Activated CD8-positive, alpha-beta memory T cell treated with anti-CD3 and anti-CD28 coated beads for 36 hours (primary cell): Measurements from ENCODE around the gene ANKRD44. TPM values are rescaled to one million over a fixed set of nuclear protein-coding genes. Genes with fewer than 3 reads are reported as not detected.

Experiments
- CTCF ChIA-PET: fragments of 350-600 bp; sonication (Branson Sonifier 250); formaldehyde crosslinking; loops from one replicate; lab custom pipeline; 2021; ENCODE audit warnings: antibody characterized with exemption; lab: Charles Lee
- POLR2A ChIA-PET: fragments of 350-600 bp; sonication (Branson Sonifier 250); formaldehyde crosslinking; loops from one replicate; lab custom pipeline; 2021; ENCODE audit warnings: antibody characterized with exemption; lab: Charles Lee
- total RNA-seq, 2 experiments: library from RNA; stranded (reverse); gene quantifications; one replicate each; pipeline ENCODE4 v1.2.3, GENCODE V29; 2021

ANKRD44 gene
- total RNA-seq, 2 experiments from 2014 or later = 119 to 130 TPM

GRCh38 chr2:197210430-197210829, 100.2 kb downstream of the ANKRD44 start:
- POLR2A ChIA-PET = interaction anchor here (1.1 to 1.2 kb wide), 2 partner anchors 12 to 94 kb away, joined by 3 to 6 read pairs; no protein-coding TSS in a partner anchor
- CTCF ChIA-PET = interaction anchor here (1.4 kb wide), 2 partner anchors 11 to 30 kb away, joined by 4 to 5 read pairs; no protein-coding TSS in a partner anchor

- CTCF ChIA-PET = interaction anchor here (1.3 to 1.4 kb wide), 3 partner anchors 10 to 30 kb away, joined by 4 to 5 read pairs (median 5); no protein-coding TSS in a partner anchor
- POLR2A ChIA-PET = interaction anchor here (1.1 to 1.2 kb wide), 2 partner anchors 11 to 94 kb away, joined by 3 to 6 read pairs; no protein-coding TSS in a partner anchor
Observed at GRCh38 chr2:197209742-197210408, 100.7 kb downstream of the ANKRD44 start.

- ChIA-PET POLR2A (interaction anchor here (1.0 kb wide), 1 partner anchor 96 kb away, joined by 3 read pairs; no protein-coding TSS in a partner anchor), CTCF (interaction anchor here (0.6 to 1.4 kb wide), 5 partner anchors 10 to 99 kb away, joined by 3 to 5 read pairs (median 4); no protein-coding TSS in a partner anchor)
Observed at GRCh38 chr2:197209246-197209645, 101.3 kb downstream of the ANKRD44 start.

- CTCF ChIA-PET = interaction anchor here (0.6 to 1.4 kb wide), 4 partner anchors 11 to 99 kb away, joined by 3 to 5 read pairs (median 4); no protein-coding TSS in a partner anchor
- POLR2A ChIA-PET = interaction anchor here (1.0 kb wide), 2 partner anchors 97 to 100 kb away, joined by 3 to 5 read pairs; no protein-coding TSS in a partner anchor
Observed at GRCh38 chr2:197208841-197209240, 101.7 kb downstream of the ANKRD44 start.

GRCh38 chr2:197208024-197208423, 102.6 kb downstream of the ANKRD44 start:
- ChIA-PET CTCF (interaction anchor here (1.0 kb wide), 1 partner anchor 100 kb away, joined by 3 read pairs; no protein-coding TSS in a partner anchor), POLR2A (interaction anchor here (1.0 kb wide), 2 partner anchors 98 to 101 kb away, joined by 3 to 5 read pairs; no protein-coding TSS in a partner anchor)

GRCh38 chr2:197207598-197207997, 103.0 kb downstream of the ANKRD44 start:
- ChIA-PET CTCF (no interaction called here), POLR2A (no interaction called here)

GRCh38 chr2:197207106-197207505, 103.5 kb downstream of the ANKRD44 start:
- CTCF ChIA-PET = no interaction called here
- POLR2A ChIA-PET = no interaction called here

- CTCF ChIA-PET = interaction anchor here (1.1 to 1.5 kb wide), 5 partner anchors 22 to 105 kb away, joined by 3 to 5 read pairs (median 4); partner anchors contain the start of gene ANKRD44
- POLR2A ChIA-PET = interaction anchor here (1.4 kb wide), 1 partner anchor 102 kb away, joined by 5 read pairs; no protein-coding TSS in a partner anchor
Observed at GRCh38 chr2:197205585-197206215, 104.9 kb downstream of the ANKRD44 start.

GRCh38 chr2:197204519-197205250, 105.9 kb downstream of the ANKRD44 start:
- CTCF ChIA-PET = interaction anchor here (1.4 kb wide), 2 partner anchors 50 to 104 kb away, joined by 3 to 4 read pairs; no protein-coding TSS in a partner anchor
- POLR2A ChIA-PET = interaction anchor here (1.4 kb wide), 1 partner anchor 103 kb away, joined by 5 read pairs; no protein-coding TSS in a partner anchor

GRCh38 chr2:197201874-197202273, 108.7 kb downstream of the ANKRD44 start:
- ChIA-PET POLR2A (no interaction called here), CTCF (interaction anchor here (0.6 to 1.6 kb wide), 2 partner anchors 35 to 63 kb away, joined by 3 read pairs; no protein-coding TSS in a partner anchor)

- ChIA-PET POLR2A (no interaction called here), CTCF (no interaction called here)
Observed at GRCh38 chr2:197200762-197201058, 109.9 kb downstream of the ANKRD44 start.

- ChIA-PET POLR2A (no interaction called here), CTCF (interaction anchor here (1.4 kb wide), 2 partner anchors 10 to 93 kb away, joined by 3 to 5 read pairs; no protein-coding TSS in a partner anchor)
Observed at GRCh38 chr2:197200051-197200761, 110.4 kb downstream of the ANKRD44 start.

- ChIA-PET POLR2A (interaction anchor here (0.6 to 2.4 kb wide), 5 partner anchors 11 to 110 kb away, joined by 3 to 34 read pairs (median 4); partner anchors contain the start of gene ANKRD44), CTCF (interaction anchor here (0.6 to 2.5 kb wide), 7 partner anchors 11 to 111 kb away, joined by 3 to 13 read pairs (median 3); partner anchors contain the start of gene ANKRD44)
Observed at GRCh38 chr2:197198890-197199289, 111.7 kb downstream of the ANKRD44 start.

- ChIA-PET CTCF (interaction anchor here (0.6 to 2.5 kb wide), 6 partner anchors 11 to 112 kb away, joined by 3 to 13 read pairs (median 4); partner anchors contain the start of gene ANKRD44), POLR2A (interaction anchor here (0.7 to 2.4 kb wide), 3 partner anchors 14 to 120 kb away, joined by 3 to 34 read pairs (median 6); partner anchors contain the start of gene ANKRD44)
Observed at GRCh38 chr2:197197895-197198311, 112.7 kb downstream of the ANKRD44 start.

GRCh38 chr2:197196541-197197180, 113.9 kb downstream of the ANKRD44 start:
- ChIA-PET CTCF (interaction anchor here (0.9 to 2.5 kb wide), 2 partner anchors 46 to 113 kb away, joined by 3 to 13 read pairs; partner anchors contain the start of gene ANKRD44), POLR2A (interaction anchor here (0.6 kb wide), 1 partner anchor 110 kb away, joined by 6 read pairs; no protein-coding TSS in a partner anchor)

GRCh38 chr2:197195518-197195917, 115.1 kb downstream of the ANKRD44 start:
- ChIA-PET POLR2A (no interaction called here), CTCF (interaction anchor here (0.6 to 1.8 kb wide), 3 partner anchors 93 to 126 kb away, joined by 3 to 4 read pairs (median 4); no protein-coding TSS in a partner anchor)

- POLR2A ChIA-PET = interaction anchor here (0.5 kb wide), 1 partner anchor 49 kb away, joined by 3 read pairs; no protein-coding TSS in a partner anchor
- CTCF ChIA-PET = interaction anchor here (0.6 to 2.4 kb wide), 7 partner anchors 23 to 191 kb away, joined by 3 to 10 read pairs (median 3); partner anchors contain the start of gene ANKRD44
Observed at GRCh38 chr2:197191940-197192322, 118.6 kb downstream of the ANKRD44 start.
